Large intestine (tissue), 3 donors: ENCODE results near the gene NCOA7. TPM values are rescaled to one million over a fixed set of nuclear protein-coding genes. Genes with fewer than 3 reads are reported as not detected.
"Not testable (repeated sequence)": the region's sequence is repeated elsewhere in the genome, so short reads cannot be mapped to it uniquely, and the experiment has no call there.

ENCODE experiments used
- DNase-seq, 2 donors: peaks; one replicate each; pipeline versions ENCODE4 v3.0.0 to v3.0.0-alpha.2; 2013
- H3K27ac ChIP-seq: one replicate; pipeline ENCODE4 v1.5.1; 2013; ENCODE audit warnings: low read length
- H3K27me3 ChIP-seq: 2 replicates; pipeline ENCODE4 v1.6.1; 2013; ENCODE audit warnings: low read length; ENCODE audit not compliant: control insufficient read depth, insufficient read depth
- H3K36me3 ChIP-seq: 2 replicates; pipeline ENCODE4 v1.6.1; 2013; ENCODE audit warnings: low read length; ENCODE audit not compliant: control insufficient read depth, insufficient read depth
- H3K4me1 ChIP-seq: one replicate; pipeline ENCODE4 v1.6.1; 2013; ENCODE audit warnings: low read length; ENCODE audit not compliant: control insufficient read depth, insufficient read depth
- H3K4me3 ChIP-seq: one replicate; pipeline ENCODE4 v1.5.1; 2013; ENCODE audit warnings: low read length
- H3K9me3 ChIP-seq: one replicate; pipeline ENCODE4 v1.6.1; 2013; ENCODE audit warnings: mild to moderate bottlenecking, low read depth, low read length, moderate library complexity; ENCODE audit not compliant: control insufficient read depth
- WGBS: methylation state at CpG from one replicate; pipeline ENCODE4 v1.1.5; 2013; ENCODE audit warnings: low lambda C conversion rate; ENCODE audit not compliant: insufficient coverage; 5-methylcytosine and 5-hydroxymethylcytosine counted together
- polyA plus RNA-seq: library from polyadenylated mRNA; unstranded; fragments of 120-200 nt; gene quantifications from one replicate; pipeline ENCODE4 v1.2.1, GENCODE V29; 2013

The NCOA7 gene
- polyA plus RNA-seq, 1 donor, result 78.7 TPM

GRCh38 chr6:125935520-125935919, 144.8 kb downstream of the NCOA7 start:
- not testable (repeated sequence) for H3K4me3 ChIP-seq, H3K27me3 ChIP-seq, H3K36me3 ChIP-seq, DNase-seq, H3K9me3 ChIP-seq, H3K27ac ChIP-seq, H3K4me1 ChIP-seq
- WGBS, result no CpG with 5 or more reads among the region's 5 CpGs

- no CpG with 5 or more reads among the region's 1 CpG for WGBS
- no peak overlapping the region for H3K27ac ChIP-seq
- peaks cover 10% of the 10 kb centered on the region for H3K4me1 ChIP-seq
- no peak overlapping the region for H3K4me3 ChIP-seq
- DNase-seq, result no peak
- no peaks in the 10 kb centered on the region for H3K27me3 ChIP-seq
- H3K9me3 ChIP-seq, result no peaks in the 10 kb centered on the region
- no peaks in the 10 kb centered on the region for H3K36me3 ChIP-seq
These were observed 148.3 kb downstream of the NCOA7 start for GRCh38 chr6:125939026-125939425.

GRCh38 chr6:125939791-125940190, 149.0 kb downstream of the NCOA7 start:
- Histone ChIP-seq H3K27ac (no peak overlapping the region), H3K27me3 (no peaks in the 10 kb centered on the region), H3K4me3 (no peak overlapping the region), H3K9me3 (no peaks in the 10 kb centered on the region), H3K4me1 (peaks cover 10% of the 10 kb centered on the region), H3K36me3 (no peaks in the 10 kb centered on the region)
- no peak for DNase-seq
- WGBS, result no CpG with 5 or more reads among the region's 2 CpGs

- Histone ChIP-seq H3K4me1 (peaks cover 15% of the 10 kb centered on the region), H3K27me3 (no peaks in the 10 kb centered on the region), H3K36me3 (no peaks in the 10 kb centered on the region), H3K9me3 (no peaks in the 10 kb centered on the region), H3K4me3 (no peak overlapping the region), H3K27ac (no peak overlapping the region)
- 80% methylated on average over 2 of the region's 5 CpGs for WGBS
- no peak for DNase-seq
These were observed 149.7 kb downstream of the NCOA7 start for GRCh38 chr6:125940247-125941041.

GRCh38 chr6:125942672-125943527, 152.1 kb downstream of the NCOA7 start:
- peak overlapping the region; percentile 95 for H3K27ac ChIP-seq
- H3K9me3 ChIP-seq, result no peaks in the 10 kb centered on the region
- peaks cover 36% of the 10 kb centered on the region for H3K4me1 ChIP-seq
- 17% methylated on average over 1 of the region's 10 CpGs for WGBS
- peak; percentile 75 to 84 for DNase-seq
- H3K27me3 ChIP-seq, result no peaks in the 10 kb centered on the region
- H3K36me3 ChIP-seq, result no peaks in the 10 kb centered on the region
- no peak overlapping the region for H3K4me3 ChIP-seq

- peak overlapping the region; percentile 95 for H3K27ac ChIP-seq
- WGBS, result 100% methylated on average over 1 of the region's 4 CpGs
- H3K4me3 ChIP-seq, result no peak overlapping the region
- no peaks in the 10 kb centered on the region for H3K36me3 ChIP-seq
- DNase-seq, result peak in 1 of 2 donors; percentile 21
- peaks cover 42% of the 10 kb centered on the region for H3K4me1 ChIP-seq
- H3K27me3 ChIP-seq, result no peaks in the 10 kb centered on the region
- H3K9me3 ChIP-seq, result no peaks in the 10 kb centered on the region
These were observed 153.0 kb downstream of the NCOA7 start for GRCh38 chr6:125943528-125944433.

- H3K36me3 ChIP-seq, result no peaks in the 10 kb centered on the region
- peaks cover 46% of the 10 kb centered on the region for H3K4me1 ChIP-seq
- H3K27me3 ChIP-seq, result no peaks in the 10 kb centered on the region
- peak overlapping the region; percentile 95 for H3K27ac ChIP-seq
- DNase-seq, result peak; percentile 83 to 91
- no peak overlapping the region for H3K4me3 ChIP-seq
- WGBS, result 0% methylated on average over 1 of the region's 5 CpGs
- H3K9me3 ChIP-seq, result no peaks in the 10 kb centered on the region
These were observed 153.7 kb downstream of the NCOA7 start for GRCh38 chr6:125944434-125944816.

GRCh38 chr6:125944896-125945295, 154.1 kb downstream of the NCOA7 start:
- Histone ChIP-seq H3K27ac (peak overlapping the region; percentile 95), H3K4me3 (no peak overlapping the region), H3K36me3 (no peaks in the 10 kb centered on the region), H3K9me3 (no peaks in the 10 kb centered on the region), H3K27me3 (no peaks in the 10 kb centered on the region), H3K4me1 (peaks cover 46% of the 10 kb centered on the region)
- WGBS, result no CpG with 5 or more reads among the region's 1 CpG
- no peak for DNase-seq

- H3K27ac ChIP-seq, result peak overlapping the region; percentile 95
- WGBS, result 20% methylated on average over 1 of the region's 1 CpG
These were observed 154.8 kb downstream of the NCOA7 start for GRCh38 chr6:125945378-125946141.

More at GRCh38 chr6:125945378-125946141, 154.8 kb downstream of the NCOA7 start:
- Histone ChIP-seq H3K36me3 (no peaks in the 10 kb centered on the region), H3K27me3 (no peaks in the 10 kb centered on the region), H3K4me1 (peaks cover 46% of the 10 kb centered on the region), H3K9me3 (no peaks in the 10 kb centered on the region), H3K4me3 (no peak overlapping the region)
- DNase-seq, result peak; percentile 42 to 72
